ENCODE data around the gene HSPA4.
"Not testable (repeated sequence)": the region's sequence is repeated elsewhere in the genome, so short reads cannot be mapped to it uniquely, and the experiment has no call there.

The HSPA4 gene

GRCh38 chr5:133081703-133082102 is 29.9 kb downstream of the HSPA4 start:
- Histone ChIP-seq H3K4me1 (no peaks in the 10 kb centered on the region), H3K27me3 (no peaks in the 10 kb centered on the region), H3K36me3 (peaks cover 47% of the 10 kb centered on the region), H3K4me3 (ENCODE audit: low read depth, low read length) (no peak overlapping the region), H3K9me3 (no peaks in the 10 kb centered on the region)
- no peak for DNase-seq
- no peak for TF ChIP-seq CTCF (IDR thresholded peaks at IDR 0.05; ENCODE audit: low read depth, low read length)

GRCh38 chr5:133082128-133082527 is 30.3 kb downstream of the HSPA4 start:
- H3K27me3 ChIP-seq: no peaks in the 10 kb centered on the region
- no peak overlapping the region for H3K4me3 ChIP-seq (ENCODE audit: low read depth, low read length)
- no peaks in the 10 kb centered on the region for H3K4me1 ChIP-seq
- no peak for TF ChIP-seq CTCF (IDR thresholded peaks at IDR 0.05; ENCODE audit: low read depth, low read length)
- no peak for DNase-seq
- H3K9me3 ChIP-seq: no peaks in the 10 kb centered on the region
- H3K36me3 ChIP-seq: peaks cover 47% of the 10 kb centered on the region

- H3K27me3 ChIP-seq: no peaks in the 10 kb centered on the region
- no peak overlapping the region for H3K4me3 ChIP-seq (ENCODE audit: low read depth, low read length)
- H3K9me3 ChIP-seq: no peaks in the 10 kb centered on the region
- TF ChIP-seq CTCF (IDR thresholded peaks at IDR 0.05; ENCODE audit: low read depth, low read length): no peak
- H3K4me1 ChIP-seq: no peaks in the 10 kb centered on the region
- no peak for DNase-seq
- H3K36me3 ChIP-seq: peaks cover 54% of the 10 kb centered on the region
These were observed 32.1 kb downstream of the HSPA4 start for GRCh38 chr5:133083901-133084300.

- not testable (repeated sequence) for H3K27me3 ChIP-seq; H3K9me3 ChIP-seq; DNase-seq; H3K4me3 ChIP-seq (ENCODE audit: low read depth, low read length); H3K4me1 ChIP-seq
- H3K36me3 ChIP-seq: peaks cover 66% of the 10 kb centered on the region
These were observed 33.4 kb downstream of the HSPA4 start for GRCh38 chr5:133085171-133085570.

GRCh38 chr5:133086366-133086875 is 34.6 kb downstream of the HSPA4 start:
- H3K9me3 ChIP-seq: no peaks in the 10 kb centered on the region
- DNase-seq: no peak
- peaks cover 75% of the 10 kb centered on the region for H3K36me3 ChIP-seq
- H3K27me3 ChIP-seq: no peaks in the 10 kb centered on the region
- no peak overlapping the region for H3K4me3 ChIP-seq (ENCODE audit: low read depth, low read length)
- no peak for TF ChIP-seq CTCF (IDR thresholded peaks at IDR 0.05; ENCODE audit: low read depth, low read length)
- no peaks in the 10 kb centered on the region for H3K4me1 ChIP-seq

GRCh38 chr5:133088064-133088463 is 36.3 kb downstream of the HSPA4 start:
- no peak for DNase-seq
- Histone ChIP-seq H3K4me1 (no peaks in the 10 kb centered on the region), H3K27me3 (no peaks in the 10 kb centered on the region), H3K36me3 (peaks cover 81% of the 10 kb centered on the region), H3K4me3 (ENCODE audit: low read depth, low read length) (no peak overlapping the region), H3K9me3 (no peaks in the 10 kb centered on the region)
- TF ChIP-seq CTCF (IDR thresholded peaks at IDR 0.05; ENCODE audit: low read depth, low read length): no peak

- no peaks in the 10 kb centered on the region for H3K27me3 ChIP-seq
- no peaks in the 10 kb centered on the region for H3K9me3 ChIP-seq
- peaks cover 87% of the 10 kb centered on the region for H3K36me3 ChIP-seq
- no peak for TF ChIP-seq CTCF (IDR thresholded peaks at IDR 0.05; ENCODE audit: low read depth, low read length)
- DNase-seq: no peak
- no peak overlapping the region for H3K4me3 ChIP-seq (ENCODE audit: low read depth, low read length)
- no peaks in the 10 kb centered on the region for H3K4me1 ChIP-seq
These were observed 39.2 kb downstream of the HSPA4 start for GRCh38 chr5:133091034-133091433.

Data from BE2C (cell line).